HEK293 (cell line): ENCODE measurements around the gene ADK.

Source experiments
- GLIS2 ChIP-seq: fragments of 450-650 bp; formaldehyde crosslinking; IDR thresholded peaks from 2 replicates; pipeline ENCODE4 v1.5.1; 2016; ENCODE audit warnings: missing biosample characterization, missing genetic modification characterization
- KLF16 ChIP-seq: fragments of 450-650 bp; formaldehyde crosslinking; IDR thresholded peaks from 2 replicates; pipeline ENCODE4 v1.5.1; 2017; ENCODE audit warnings: missing biosample characterization, missing genetic modification characterization
- MEIS1 ChIP-seq: sonication (generic); formaldehyde crosslinking; IDR thresholded peaks from 2 replicates; pipeline ENCODE4 v1.8.1; 2022; ENCODE audit warnings: missing genetic modification reagents, mild to moderate bottlenecking, borderline replicate concordance
- OVOL3 ChIP-seq: fragments of 450-650 bp; formaldehyde crosslinking; IDR thresholded peaks from 2 replicates; pipeline ENCODE4 v1.5.1; 2016; ENCODE audit warnings: missing biosample characterization, missing genetic modification characterization
- SALL2 ChIP-seq: fragments of 450-650 bp; formaldehyde crosslinking; IDR thresholded peaks from 2 replicates; pipeline ENCODE4 v1.5.0; 2017; ENCODE audit warnings: missing biosample characterization, mild to moderate bottlenecking, missing genetic modification characterization, borderline replicate concordance
- SCRT2 ChIP-seq: fragments of 450-650 bp; formaldehyde crosslinking; IDR thresholded peaks from 2 replicates; pipeline ENCODE4 v1.5.1; 2016; ENCODE audit warnings: missing biosample characterization, missing genetic modification characterization
- YY1 ChIP-seq: fragments of 450-650 bp; formaldehyde crosslinking; IDR thresholded peaks from 2 replicates; pipeline ENCODE4 v1.5.1; 2018; ENCODE audit warnings: missing biosample characterization, missing genetic modification characterization
- ZBTB17 ChIP-seq: fragments of 450-650 bp; formaldehyde crosslinking; IDR thresholded peaks from 2 replicates; pipeline ENCODE4 v1.5.1; 2016; ENCODE audit warnings: missing biosample characterization, missing genetic modification characterization
- ZIC2 ChIP-seq: fragments of 450-650 bp; formaldehyde crosslinking; IDR thresholded peaks from 2 replicates; pipeline ENCODE4 v1.5.1; 2016; ENCODE audit warnings: missing biosample characterization, missing genetic modification characterization
- ZNF10 ChIP-seq: fragments of 450-650 bp; formaldehyde crosslinking; IDR thresholded peaks from 2 replicates; pipeline ENCODE4 v1.5.1; 2017; ENCODE audit warnings: missing biosample characterization, missing genetic modification characterization
- ZNF114 ChIP-seq: fragments of 450-650 bp; formaldehyde crosslinking; IDR thresholded peaks from 2 replicates; pipeline ENCODE4 v1.5.0; 2017; ENCODE audit warnings: missing biosample characterization, missing genetic modification characterization
- ZNF140 ChIP-seq: fragments of 450-650 bp; formaldehyde crosslinking; IDR thresholded peaks from 2 replicates; pipeline ENCODE4 v1.5.1; 2016; ENCODE audit warnings: missing biosample characterization, missing genetic modification characterization
- ZNF2 ChIP-seq: fragments of 450-650 bp; formaldehyde crosslinking; IDR thresholded peaks from 2 replicates; pipeline ENCODE4 v1.5.1; 2016; ENCODE audit warnings: missing biosample characterization, missing genetic modification characterization
- ZNF202 ChIP-seq: fragments of 450-650 bp; formaldehyde crosslinking; IDR thresholded peaks from 2 replicates; pipeline ENCODE4 v1.5.1; 2016; ENCODE audit warnings: missing biosample characterization, missing genetic modification characterization, borderline replicate concordance
- ZNF239 ChIP-seq: fragments of 450-650 bp; formaldehyde crosslinking; IDR thresholded peaks from 2 replicates; pipeline ENCODE4 v1.5.1; 2016; ENCODE audit warnings: missing biosample characterization, missing genetic modification characterization
- ZNF274 ChIP-seq, 2 experiments: fragments of 200-500 bp in 1 of 2; fragments of 450-650 bp in 1 of 2; sonication (Bioruptor generic) in 1 of 2; formaldehyde crosslinking in 1 of 2; IDR thresholded peaks; 2 replicates each; pipeline versions ENCODE4 v1.5.1 to v1.6.1; 2014 to 2016; ENCODE audit warnings: borderline replicate concordance in 1 of 2, inconsistent platforms in 1 of 2, low read length in 1 of 2, missing biosample characterization in 1 of 2, missing genetic modification characterization in 1 of 2
- ZNF324 ChIP-seq: fragments of 450-650 bp; formaldehyde crosslinking; IDR thresholded peaks from 2 replicates; pipeline ENCODE4 v1.5.1; 2016; ENCODE audit warnings: missing biosample characterization, missing genetic modification characterization
- ZNF350 ChIP-seq: fragments of 450-650 bp; formaldehyde crosslinking; IDR thresholded peaks from 2 replicates; pipeline ENCODE4 v1.5.0; 2017; ENCODE audit warnings: missing biosample characterization, mild to moderate bottlenecking, missing genetic modification characterization
- ZNF366 ChIP-seq: fragments of 450-650 bp; formaldehyde crosslinking; conservative IDR thresholded peaks from 2 replicates; pipeline ENCODE4 v1.5.1; 2016; ENCODE audit warnings: missing biosample characterization, missing genetic modification characterization
- ZNF404 ChIP-seq: fragments of 450-650 bp; formaldehyde crosslinking; IDR thresholded peaks from 2 replicates; pipeline ENCODE4 v1.5.1; 2017; ENCODE audit warnings: missing biosample characterization, missing genetic modification characterization
- ZNF510 ChIP-seq: fragments of 450-650 bp; formaldehyde crosslinking; IDR thresholded peaks from 2 replicates; pipeline ENCODE4 v1.5.1; 2018; ENCODE audit warnings: mild to moderate bottlenecking, missing genetic modification characterization, missing biosample characterization; ENCODE audit not compliant: insufficient replicate concordance
- ZNF544 ChIP-seq: fragments of 450-650 bp; formaldehyde crosslinking; IDR thresholded peaks from 2 replicates; pipeline ENCODE4 v1.5.0; 2017; ENCODE audit warnings: missing biosample characterization, missing genetic modification characterization
- ZNF549 ChIP-seq: fragments of 450-650 bp; IDR thresholded peaks from 2 replicates; pipeline ENCODE4 v1.5.1; 2018; ENCODE audit warnings: missing biosample characterization, missing genetic modification characterization, mild to moderate bottlenecking, inconsistent platforms, moderate library complexity
- ZNF558 ChIP-seq: fragments of 450-650 bp; formaldehyde crosslinking; IDR thresholded peaks from 2 replicates; pipeline ENCODE4 v1.5.1; 2016; ENCODE audit warnings: missing biosample characterization, missing genetic modification characterization
- ZNF571 ChIP-seq: fragments of 450-650 bp; formaldehyde crosslinking; IDR thresholded peaks from 2 replicates; pipeline ENCODE4 v1.5.0; 2017; ENCODE audit warnings: missing biosample characterization, missing genetic modification characterization
- ZNF621 ChIP-seq: fragments of 450-650 bp; formaldehyde crosslinking; IDR thresholded peaks from 2 replicates; pipeline ENCODE4 v1.5.1; 2017; ENCODE audit warnings: missing biosample characterization, missing genetic modification characterization
- ZNF624 ChIP-seq: fragments of 450-650 bp; formaldehyde crosslinking; IDR thresholded peaks from 2 replicates; pipeline ENCODE4 v1.5.1; 2017; ENCODE audit warnings: missing biosample characterization, missing genetic modification characterization
- ZNF664 ChIP-seq: fragments of 450-650 bp; formaldehyde crosslinking; IDR thresholded peaks from 2 replicates; pipeline ENCODE4 v1.5.1; 2016; ENCODE audit warnings: missing biosample characterization, missing genetic modification characterization
- ZNF670 ChIP-seq: fragments of 450-650 bp; formaldehyde crosslinking; IDR thresholded peaks from 2 replicates; pipeline ENCODE4 v1.5.1; 2016; ENCODE audit warnings: missing biosample characterization, missing genetic modification characterization, low read depth
- ZNF701 ChIP-seq: fragments of 450-650 bp; formaldehyde crosslinking; IDR thresholded peaks from 2 replicates; pipeline ENCODE4 v1.5.1; 2016; ENCODE audit warnings: missing biosample characterization, missing genetic modification characterization
- ZNF76 ChIP-seq: fragments of 450-650 bp; formaldehyde crosslinking; IDR thresholded peaks from 2 replicates; pipeline ENCODE4; 2016; ENCODE audit warnings: low read depth, missing biosample characterization, missing genetic modification characterization, borderline replicate concordance
- ZNF777 ChIP-seq: fragments of 450-650 bp; formaldehyde crosslinking; IDR thresholded peaks from 2 replicates; pipeline ENCODE4 v1.5.1; 2017; ENCODE audit warnings: missing biosample characterization, missing genetic modification characterization, borderline replicate concordance
- ZNF837 ChIP-seq: fragments of 450-650 bp; formaldehyde crosslinking; IDR thresholded peaks from 2 replicates; pipeline ENCODE4 v1.5.1; 2016; ENCODE audit warnings: missing biosample characterization, missing genetic modification characterization
- ZSCAN30 ChIP-seq: fragments of 450-650 bp; IDR thresholded peaks from 2 replicates; pipeline ENCODE4 v1.5.1; 2018; ENCODE audit warnings: missing biosample characterization, mild to moderate bottlenecking, missing genetic modification characterization, moderate library complexity
- TF ChIP-seq, protein P1 (sequence below): fragments of 450-650 bp; formaldehyde crosslinking; IDR thresholded peaks from 2 replicates; pipeline ENCODE4 v1.5.1; 2016; ENCODE audit warnings: missing biosample characterization, missing genetic modification characterization
- TF ChIP-seq, protein P2 (sequence below): fragments of 450-650 bp; formaldehyde crosslinking; IDR thresholded peaks from 2 replicates; pipeline ENCODE4 v1.5.1; 2017; ENCODE audit warnings: missing biosample characterization, missing genetic modification characterization
- TF ChIP-seq, protein P3 (sequence below): fragments of 450-650 bp; formaldehyde crosslinking; IDR thresholded peaks from 2 replicates; pipeline ENCODE4 v1.5.1; 2016; ENCODE audit warnings: missing biosample characterization, missing genetic modification characterization

The ADK gene

DNA sequence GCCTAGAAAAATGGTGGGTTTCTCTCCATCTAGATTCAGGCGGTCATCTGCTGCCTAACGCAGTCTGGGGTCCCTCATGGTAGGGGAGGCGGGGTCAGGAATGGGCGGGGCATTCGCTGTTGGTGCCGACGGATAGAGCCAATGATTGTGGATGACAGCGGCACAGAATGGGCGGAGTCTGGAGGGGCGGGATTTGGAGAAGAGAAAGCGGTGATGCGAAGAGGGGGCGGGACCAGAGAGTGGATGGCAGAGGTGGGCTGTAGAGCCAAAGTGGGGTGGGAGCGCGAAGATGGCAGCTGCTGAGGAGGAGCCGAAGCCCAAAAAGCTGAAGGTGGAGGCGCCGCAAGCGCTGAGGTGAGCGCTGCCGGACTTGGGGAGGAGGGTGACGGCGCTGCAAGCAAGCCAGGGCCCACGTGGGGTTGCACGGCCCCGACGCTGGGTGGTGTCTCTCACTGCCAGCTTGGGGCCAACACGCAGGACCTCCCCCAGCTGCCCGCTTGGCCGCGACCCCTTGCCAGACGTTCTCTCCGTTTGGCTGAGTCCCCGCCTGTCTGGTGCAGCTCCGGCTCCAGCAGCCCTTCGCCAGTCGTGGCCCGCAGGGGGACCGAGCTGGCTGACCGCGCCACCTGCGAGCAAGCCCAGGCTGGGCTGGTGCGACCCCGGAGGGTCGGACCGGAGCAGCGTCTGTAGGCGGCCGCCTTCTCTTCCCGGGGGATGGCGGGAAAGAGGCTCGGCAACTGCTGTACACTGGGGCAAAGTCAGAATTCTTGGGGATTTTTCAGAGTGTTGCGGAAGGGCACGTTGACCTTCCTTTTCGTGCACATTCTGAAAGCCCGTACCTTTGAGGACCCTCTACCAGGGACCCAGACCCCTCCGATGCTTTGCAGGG is at the start of gene ADK (continued):
- TF ChIP-seq ZNF777 = no peak
- TF ChIP-seq, protein P1, sequence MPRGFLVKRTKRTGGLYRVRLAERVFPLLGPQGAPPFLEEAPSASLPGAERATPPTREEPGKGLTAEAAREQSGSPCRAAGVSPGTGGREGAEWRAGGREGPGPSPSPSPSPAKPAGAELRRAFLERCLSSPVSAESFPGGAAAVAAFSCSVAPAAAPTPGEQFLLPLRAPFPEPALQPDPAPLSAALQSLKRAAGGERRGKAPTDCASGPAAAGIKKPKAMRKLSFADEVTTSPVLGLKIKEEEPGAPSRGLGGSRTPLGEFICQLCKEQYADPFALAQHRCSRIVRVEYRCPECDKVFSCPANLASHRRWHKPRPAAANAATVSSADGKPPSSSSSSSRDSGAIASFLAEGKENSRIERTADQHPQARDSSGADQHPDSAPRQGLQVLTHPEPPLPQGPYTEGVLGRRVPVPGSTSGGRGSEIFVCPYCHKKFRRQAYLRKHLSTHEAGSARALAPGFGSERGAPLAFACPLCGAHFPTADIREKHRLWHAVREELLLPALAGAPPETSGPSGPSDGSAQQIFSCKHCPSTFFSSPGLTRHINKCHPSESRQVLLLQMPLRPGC (tag by site-specific recombination) = no peak; the same call in 1 of the 2 replicates
- TF ChIP-seq ZNF621 (tag by site-specific recombination) = no peak
- TF ChIP-seq SALL2 (tag by site-specific recombination) = no peak
- TF ChIP-seq ZNF366 (tag by site-specific recombination) = peak; percentile 46; the same call in 1 of the 2 replicates
- no peak for TF ChIP-seq ZNF274 (IDR thresholded peaks at IDR 0.05; ENCODE audit: low read length)
- no peak for TF ChIP-seq ZNF274 (tag by site-specific recombination; IDR thresholded peaks at IDR 0.05; ENCODE audit: borderline replicate concordance)
- no peak for TF ChIP-seq ZNF140 (tag by site-specific recombination)
- no peak for TF ChIP-seq ZNF510 (tag by site-specific recombination)
- TF ChIP-seq ZNF76 (tag by site-specific recombination) = peak; percentile 82
- TF ChIP-seq ZNF624 (tag by site-specific recombination) = no peak
- TF ChIP-seq MEIS1 (CRISPR knock-in tag) = no peak
- TF ChIP-seq ZNF10 (tag by site-specific recombination) = peak; percentile 77
- TF ChIP-seq SCRT2 (tag by site-specific recombination) = no peak
- no peak for TF ChIP-seq ZNF350 (tag by site-specific recombination)
- peak; percentile 96 for TF ChIP-seq KLF16
- TF ChIP-seq ZNF549 (tag by site-specific recombination) = no peak
- TF ChIP-seq GLIS2 (tag by site-specific recombination) = peak; percentile 100
- TF ChIP-seq YY1 (tag by site-specific recombination) = peak; percentile 51; the same call in 1 of the 2 replicates
- peak; percentile 18; the same call in 1 of the 2 replicates for TF ChIP-seq ZNF324 (tag by site-specific recombination)
- TF ChIP-seq ZNF202 (tag by site-specific recombination) = no peak
- no peak for TF ChIP-seq OVOL3
- TF ChIP-seq ZNF239 (tag by site-specific recombination) = no peak
- 0 out of 2 replicates have a peak, but pooled peaks have one; percentile 48 for TF ChIP-seq ZSCAN30
- TF ChIP-seq, protein P2, sequence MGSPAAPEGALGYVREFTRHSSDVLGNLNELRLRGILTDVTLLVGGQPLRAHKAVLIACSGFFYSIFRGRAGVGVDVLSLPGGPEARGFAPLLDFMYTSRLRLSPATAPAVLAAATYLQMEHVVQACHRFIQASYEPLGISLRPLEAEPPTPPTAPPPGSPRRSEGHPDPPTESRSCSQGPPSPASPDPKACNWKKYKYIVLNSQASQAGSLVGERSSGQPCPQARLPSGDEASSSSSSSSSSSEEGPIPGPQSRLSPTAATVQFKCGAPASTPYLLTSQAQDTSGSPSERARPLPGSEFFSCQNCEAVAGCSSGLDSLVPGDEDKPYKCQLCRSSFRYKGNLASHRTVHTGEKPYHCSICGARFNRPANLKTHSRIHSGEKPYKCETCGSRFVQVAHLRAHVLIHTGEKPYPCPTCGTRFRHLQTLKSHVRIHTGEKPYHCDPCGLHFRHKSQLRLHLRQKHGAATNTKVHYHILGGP (tag by site-specific recombination) = no peak
- TF ChIP-seq ZNF670 (tag by site-specific recombination) = no peak
- no peak for TF ChIP-seq ZNF114
- TF ChIP-seq, protein P3, sequence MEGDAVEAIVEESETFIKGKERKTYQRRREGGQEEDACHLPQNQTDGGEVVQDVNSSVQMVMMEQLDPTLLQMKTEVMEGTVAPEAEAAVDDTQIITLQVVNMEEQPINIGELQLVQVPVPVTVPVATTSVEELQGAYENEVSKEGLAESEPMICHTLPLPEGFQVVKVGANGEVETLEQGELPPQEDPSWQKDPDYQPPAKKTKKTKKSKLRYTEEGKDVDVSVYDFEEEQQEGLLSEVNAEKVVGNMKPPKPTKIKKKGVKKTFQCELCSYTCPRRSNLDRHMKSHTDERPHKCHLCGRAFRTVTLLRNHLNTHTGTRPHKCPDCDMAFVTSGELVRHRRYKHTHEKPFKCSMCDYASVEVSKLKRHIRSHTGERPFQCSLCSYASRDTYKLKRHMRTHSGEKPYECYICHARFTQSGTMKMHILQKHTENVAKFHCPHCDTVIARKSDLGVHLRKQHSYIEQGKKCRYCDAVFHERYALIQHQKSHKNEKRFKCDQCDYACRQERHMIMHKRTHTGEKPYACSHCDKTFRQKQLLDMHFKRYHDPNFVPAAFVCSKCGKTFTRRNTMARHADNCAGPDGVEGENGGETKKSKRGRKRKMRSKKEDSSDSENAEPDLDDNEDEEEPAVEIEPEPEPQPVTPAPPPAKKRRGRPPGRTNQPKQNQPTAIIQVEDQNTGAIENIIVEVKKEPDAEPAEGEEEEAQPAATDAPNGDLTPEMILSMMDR (tag by site-specific recombination) = peak; percentile 98
- TF ChIP-seq ZNF558 (tag by site-specific recombination) = 0 out of 2 replicates have a peak, but pooled peaks have one; percentile 10
- TF ChIP-seq ZBTB17 = peak; percentile 67; the same call in 1 of the 2 replicates
- TF ChIP-seq ZNF701 (tag by site-specific recombination) = no peak
- TF ChIP-seq ZNF404 (tag by site-specific recombination) = no peak
- TF ChIP-seq ZIC2 (tag by site-specific recombination) = no peak; the same call in 1 of the 2 replicates
- TF ChIP-seq ZNF571 (tag by site-specific recombination) = no peak
- TF ChIP-seq ZNF2 (tag by site-specific recombination) = no peak; the same call in 1 of the 2 replicates
- no peak for TF ChIP-seq ZNF664 (tag by site-specific recombination)
- TF ChIP-seq ZNF544 = no peak
- no peak for TF ChIP-seq ZNF837
